GM21528 (cell line): Measurements from ENCODE around the gene WWOX.

Experiments
- ATAC-seq: cut with Tn5 transposase; IDR thresholded peaks from one replicate; pipeline ENCODE4 v1.9.1; 2021; ENCODE audit warnings: mild to moderate bottlenecking, moderate library complexity; ENCODE audit not compliant: unreplicated experiment, low FRiP score

The WWOX gene

DNA sequence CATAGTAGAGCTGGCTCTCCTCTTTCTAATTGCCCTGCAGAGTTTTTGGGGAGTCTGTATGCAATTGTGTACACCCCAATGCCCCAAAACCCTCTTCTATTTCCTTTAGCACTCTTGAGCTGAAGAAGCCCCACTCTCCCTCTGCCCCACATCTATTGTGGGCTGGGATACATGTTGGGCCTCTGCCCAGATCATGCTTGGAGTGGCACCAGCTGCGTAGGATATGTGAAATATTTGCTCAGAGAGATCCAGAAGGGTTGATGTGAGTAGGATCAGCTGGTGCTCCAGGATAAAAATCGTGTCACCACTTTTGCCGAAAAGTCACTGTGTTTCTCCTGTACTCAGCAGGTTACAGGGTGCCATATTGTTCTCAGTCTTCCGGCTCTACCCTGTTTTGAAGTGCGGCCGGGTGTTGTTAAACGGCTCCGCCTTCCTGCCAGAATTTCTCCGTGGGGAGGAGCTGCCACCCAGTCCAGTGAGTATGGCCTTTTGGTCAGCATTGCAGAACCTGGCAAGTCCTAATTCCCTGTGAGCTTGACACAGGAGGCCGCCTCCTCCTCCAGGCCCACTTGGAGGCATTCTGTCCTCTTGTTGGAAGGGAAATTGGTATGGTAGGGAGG, 664.5 kb downstream of the WWOX start:
- ATAC-seq, result no peak

DNA sequence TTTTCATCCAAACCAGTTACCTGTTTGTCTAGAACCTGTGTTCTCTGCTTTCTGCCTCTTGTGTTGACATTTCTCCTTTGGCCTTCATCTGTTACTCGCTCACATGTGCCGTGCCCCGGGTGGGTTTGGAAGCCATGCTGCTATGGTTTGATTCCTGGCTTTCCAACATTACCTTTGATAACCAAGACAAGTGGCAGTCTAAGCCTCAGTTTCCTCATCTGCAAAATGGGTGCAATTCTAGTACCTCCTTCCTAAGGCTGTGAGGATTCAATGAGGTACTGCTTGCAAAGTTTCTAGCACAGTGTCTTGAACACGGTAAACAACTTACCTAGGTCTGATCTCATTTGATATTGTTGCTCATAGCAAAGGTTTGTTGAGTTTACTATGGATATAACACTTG, 665.0 kb downstream of the WWOX start:
- ATAC-seq, result no peak

DNA sequence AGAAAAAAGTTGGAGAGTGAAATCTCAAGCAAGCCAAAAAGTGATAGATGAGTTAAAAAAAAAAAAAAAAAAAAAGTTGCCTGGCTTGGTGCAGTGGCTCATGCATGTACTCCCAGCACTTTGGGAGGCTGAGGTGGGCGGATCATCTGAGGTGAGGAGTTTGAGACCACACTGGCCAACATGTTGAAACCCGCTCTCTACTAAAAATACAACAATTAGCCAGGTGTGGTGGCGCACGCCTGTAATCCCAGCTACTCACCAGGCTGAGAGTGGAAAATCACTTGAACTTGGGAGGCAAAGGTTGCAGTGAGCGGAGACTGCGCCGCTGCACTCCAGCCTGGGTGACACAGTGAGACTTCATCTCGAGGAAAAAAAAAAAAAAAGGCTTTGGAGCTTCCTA, 668.8 kb downstream of the WWOX start:
- ATAC-seq, result no peak

GRCh38 chr16:78768718-78769117, 669.3 kb downstream of the WWOX start:
- ATAC-seq, result no peak

- no peak for ATAC-seq
These were observed 671.1 kb downstream of the WWOX start for GRCh38 chr16:78770353-78771091.

- ATAC-seq, result no peak
These were observed 673.8 kb downstream of the WWOX start for GRCh38 chr16:78773291-78773702.

- no peak for ATAC-seq
These were observed 674.3 kb downstream of the WWOX start for GRCh38 chr16:78773706-78774105.

GRCh38 chr16:78775161-78775561, 675.7 kb downstream of the WWOX start:
- no peak for ATAC-seq

DNA sequence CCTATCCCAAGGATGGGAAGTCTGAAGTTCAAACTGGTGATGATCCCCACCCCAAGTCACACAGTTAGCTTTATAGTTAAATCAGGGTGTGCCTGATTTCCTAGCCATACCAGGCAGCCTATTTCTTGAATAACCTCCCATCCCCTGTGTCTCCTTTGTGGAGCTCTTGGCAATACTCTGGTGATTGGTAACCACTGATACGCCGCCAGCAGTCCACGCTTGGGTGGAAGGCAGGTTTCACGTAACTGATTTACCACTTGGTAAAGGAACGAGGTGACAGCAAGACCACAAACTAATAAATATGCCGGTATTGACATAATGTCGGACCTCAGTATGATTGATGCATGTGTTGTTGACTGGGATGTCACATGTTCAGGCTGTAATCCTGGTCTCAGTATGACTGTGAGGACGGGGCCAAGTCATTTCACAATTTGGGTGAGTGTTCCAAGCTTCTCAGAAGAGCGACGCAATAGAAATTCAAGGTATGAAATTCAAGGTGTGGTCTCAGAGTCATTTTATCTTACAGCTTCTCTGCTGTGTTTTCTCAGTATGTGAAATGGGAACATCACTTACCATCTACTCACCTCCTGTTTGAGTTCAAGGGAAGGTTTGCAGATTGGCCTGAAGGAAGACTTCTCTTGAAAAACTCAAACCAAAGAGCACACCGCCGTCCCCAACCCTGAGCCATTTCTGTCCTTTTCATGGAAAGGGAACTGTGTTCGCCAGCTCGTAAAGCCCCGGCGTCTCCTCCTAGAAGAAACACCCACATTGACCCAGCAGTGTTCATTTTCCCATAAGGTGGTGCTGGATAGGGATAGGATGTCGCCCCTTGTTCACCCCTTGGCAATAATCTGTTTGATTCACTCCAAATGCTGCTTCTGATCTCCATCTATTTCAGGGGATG, 678.9 kb downstream of the WWOX start:
- no peak for ATAC-seq

DNA sequence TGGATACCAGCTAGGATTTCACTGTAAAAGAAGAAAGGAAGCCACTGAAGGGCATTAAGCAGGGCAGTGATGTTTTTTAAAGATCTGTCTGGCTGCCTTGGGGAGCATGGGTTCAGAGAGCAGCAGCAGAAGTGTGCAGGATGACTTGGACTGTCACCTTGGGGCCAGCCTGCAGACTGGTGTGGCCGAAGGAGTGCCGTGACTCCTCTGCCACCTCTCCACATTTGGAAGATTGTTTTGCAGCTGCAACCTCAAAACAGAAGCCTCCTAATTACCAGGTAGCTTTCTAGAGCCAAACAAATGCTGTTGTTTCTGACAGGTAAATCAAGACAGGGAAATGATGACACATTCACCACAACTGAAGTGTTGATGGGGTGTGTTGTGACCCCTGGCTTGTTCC, 681.4 kb downstream of the WWOX start:
- no peak for ATAC-seq

GRCh38 chr16:78782572-78782971, 683.1 kb downstream of the WWOX start:
- ATAC-seq, result no peak

DNA sequence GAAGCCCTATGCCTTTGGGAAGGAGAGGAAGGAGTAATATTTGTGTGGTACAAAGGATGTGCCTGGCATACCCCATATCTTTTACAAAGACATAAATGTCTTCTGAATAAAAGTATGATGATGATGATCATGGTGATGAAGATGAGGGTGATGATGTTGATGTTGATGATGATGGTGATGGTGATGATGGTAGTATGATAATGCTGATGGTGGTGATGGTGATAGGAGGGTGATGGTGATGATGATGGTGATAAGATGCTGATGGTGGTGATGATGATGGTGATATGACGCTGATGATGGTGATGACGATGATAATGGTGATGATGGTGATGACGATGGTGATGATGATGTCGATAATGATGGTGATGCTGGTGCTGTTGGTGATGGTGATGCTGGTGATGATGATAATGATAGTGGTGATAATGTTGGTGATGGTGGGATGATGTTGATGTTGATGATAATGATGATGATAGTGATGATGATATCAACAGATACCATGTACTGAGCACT, 684.2 kb downstream of the WWOX start:
- ATAC-seq, result no peak

- no peak for ATAC-seq
These were observed 685.3 kb downstream of the WWOX start for GRCh38 chr16:78784771-78785170.

DNA sequence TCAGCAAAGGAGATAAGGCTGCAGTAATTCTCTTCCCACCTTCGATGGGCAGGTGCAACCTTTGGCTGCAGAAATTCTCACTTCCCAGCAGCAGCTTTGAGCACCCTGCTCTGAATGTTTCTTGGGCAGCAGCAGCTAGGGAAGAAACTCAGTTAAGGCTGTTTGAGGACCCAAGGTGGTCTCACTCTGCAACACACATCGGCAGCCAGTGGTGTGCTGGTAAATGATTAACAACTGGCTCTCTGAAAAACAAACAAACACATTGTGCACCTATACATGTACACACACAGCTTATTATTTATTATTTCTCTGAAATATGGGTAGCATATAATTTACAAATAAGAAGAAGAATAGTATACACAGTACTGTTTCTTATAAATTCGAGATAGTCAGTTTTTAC, 685.8 kb downstream of the WWOX start:
- no peak for ATAC-seq

DNA sequence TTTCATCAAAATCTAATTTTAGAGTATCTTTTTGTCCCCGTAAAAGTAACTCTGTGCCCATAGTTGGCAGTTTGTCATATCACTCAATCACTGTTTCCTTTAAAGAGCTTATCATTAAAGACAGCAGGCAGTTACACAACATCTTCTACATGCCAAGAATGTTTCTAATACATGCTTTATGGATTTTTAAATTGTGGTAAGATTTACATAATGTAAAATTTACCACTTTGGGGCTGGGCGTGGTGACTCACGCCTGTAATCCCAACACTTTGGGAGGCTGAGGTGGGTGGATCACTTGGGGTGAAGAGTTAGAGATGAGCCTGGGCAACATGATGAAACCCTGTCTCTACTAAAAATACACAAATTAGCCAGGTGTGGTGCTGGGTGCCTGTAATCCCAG, 687.2 kb downstream of the WWOX start:
- ATAC-seq, result no peak

DNA sequence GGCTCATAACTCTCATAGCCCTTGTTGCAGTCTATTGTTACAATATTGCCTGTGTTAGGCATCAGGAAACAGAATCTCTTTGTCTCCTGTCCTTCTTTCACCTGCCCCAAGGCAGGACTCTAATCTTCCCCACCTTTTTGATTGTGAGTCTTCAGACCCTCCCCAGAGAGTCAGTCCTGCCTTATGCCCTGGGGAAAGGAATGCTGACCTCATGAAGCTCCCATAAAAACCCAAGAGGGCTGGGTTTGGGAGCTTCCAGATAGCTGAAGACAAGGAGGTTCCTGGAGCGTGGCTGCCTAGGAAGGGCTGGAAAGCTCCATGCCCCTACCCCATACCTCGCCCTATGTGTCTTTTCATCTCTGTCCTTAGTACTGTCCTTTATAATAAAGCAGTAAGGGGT, 688.8 kb downstream of the WWOX start:
- ATAC-seq, result no peak

DNA sequence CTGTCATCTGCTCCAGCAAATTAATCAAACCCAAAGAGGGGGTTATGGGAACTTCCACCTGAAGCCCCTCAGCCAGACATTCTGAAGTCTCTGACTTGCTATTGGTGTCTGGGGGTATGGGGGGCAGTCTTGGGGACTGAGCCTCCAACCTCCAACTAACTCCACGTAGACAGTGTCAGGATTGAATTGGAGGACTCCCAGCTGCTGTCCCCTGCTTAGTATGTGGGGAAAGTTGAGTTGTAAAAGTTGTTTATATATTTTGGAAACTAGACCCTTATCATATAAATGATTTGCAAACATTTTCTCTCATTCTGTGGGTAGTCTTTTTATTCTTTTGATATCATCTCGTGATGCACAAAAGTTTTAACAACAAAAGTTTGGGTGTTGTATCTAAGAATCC, 689.2 kb downstream of the WWOX start:
- no peak for ATAC-seq

DNA sequence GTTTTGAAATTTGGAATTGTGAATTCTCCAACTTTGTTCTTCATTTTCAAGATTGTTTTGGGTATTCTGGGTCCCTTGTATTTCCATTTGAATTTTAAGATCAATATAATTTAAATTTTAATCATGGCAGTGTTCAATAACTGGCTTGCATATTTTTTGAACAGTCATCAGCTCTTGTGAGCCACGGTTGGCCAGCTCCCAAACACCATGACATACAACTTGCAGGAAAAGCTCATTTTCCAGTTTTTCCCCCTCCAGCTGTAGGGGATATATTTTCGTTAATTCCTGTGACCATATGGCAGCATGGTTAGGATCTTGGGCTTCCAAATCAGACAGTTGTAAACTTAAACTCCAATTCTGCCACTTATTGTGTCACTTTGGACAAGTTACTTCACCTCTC, 690.1 kb downstream of the WWOX start:
- ATAC-seq, result no peak

GRCh38 chr16:78791011-78791410, 691.6 kb downstream of the WWOX start:
- ATAC-seq, result no peak

GRCh38 chr16:78791926-78792325, 692.5 kb downstream of the WWOX start:
- no peak for ATAC-seq

- no peak for ATAC-seq
These were observed 693.5 kb downstream of the WWOX start for GRCh38 chr16:78792952-78793351.
